GM18873 (cell line): ENCODE measurements around the gene FAM187B.
"Not testable (repeated sequence)": the region's sequence is repeated elsewhere in the genome, so short reads cannot be mapped to it uniquely, and the experiment has no call there.

Experiments
- ATAC-seq: cut with Tn5 transposase; IDR thresholded peaks from one replicate; pipeline ENCODE4 v1.9.1; 2021; ENCODE audit warnings: mild to moderate bottlenecking, moderate library complexity, moderate number of reproducible peaks; ENCODE audit not compliant: unreplicated experiment, low FRiP score

Gene FAM187B

DNA sequence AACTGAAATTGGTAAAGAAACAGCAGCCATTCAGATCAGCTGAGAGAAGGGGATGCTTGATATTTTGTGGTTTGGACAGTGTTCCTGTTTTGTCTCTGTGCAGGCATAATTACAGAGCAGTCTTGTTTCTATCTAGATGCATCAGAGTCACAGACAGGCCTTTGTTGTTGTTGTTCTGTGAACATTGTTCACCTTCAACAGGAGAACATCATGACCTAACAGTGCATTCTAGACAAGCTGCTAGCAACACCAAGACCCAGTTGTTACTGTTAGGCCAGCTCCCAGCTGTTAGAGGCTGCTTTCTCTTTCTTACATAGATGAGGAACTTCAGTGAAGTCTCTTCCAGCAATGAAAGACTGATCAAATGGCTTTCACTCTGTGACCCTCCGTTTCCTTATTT lies 11.8 kb upstream of the FAM187B start:
- no peak for ATAC-seq

DNA sequence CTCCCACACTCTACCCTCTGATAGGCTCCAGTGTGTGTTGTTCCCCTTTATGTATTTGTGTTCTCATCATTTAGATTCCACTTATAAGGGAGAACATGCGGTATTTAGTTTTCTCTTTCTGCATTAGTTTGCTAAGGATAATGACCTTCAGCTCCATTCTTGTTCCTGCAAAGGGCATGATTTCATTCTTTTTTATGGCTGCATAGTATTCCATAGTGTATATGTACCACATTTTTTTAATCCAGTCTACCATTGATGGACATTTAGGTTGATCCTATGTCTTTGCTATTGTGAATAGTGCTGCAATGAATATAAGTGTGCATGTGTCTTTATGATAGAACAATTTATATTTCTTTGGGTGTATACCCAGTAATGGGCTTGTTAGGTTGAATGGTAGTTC lies 11.1 kb upstream of the FAM187B start:
- not testable (repeated sequence) for ATAC-seq

DNA sequence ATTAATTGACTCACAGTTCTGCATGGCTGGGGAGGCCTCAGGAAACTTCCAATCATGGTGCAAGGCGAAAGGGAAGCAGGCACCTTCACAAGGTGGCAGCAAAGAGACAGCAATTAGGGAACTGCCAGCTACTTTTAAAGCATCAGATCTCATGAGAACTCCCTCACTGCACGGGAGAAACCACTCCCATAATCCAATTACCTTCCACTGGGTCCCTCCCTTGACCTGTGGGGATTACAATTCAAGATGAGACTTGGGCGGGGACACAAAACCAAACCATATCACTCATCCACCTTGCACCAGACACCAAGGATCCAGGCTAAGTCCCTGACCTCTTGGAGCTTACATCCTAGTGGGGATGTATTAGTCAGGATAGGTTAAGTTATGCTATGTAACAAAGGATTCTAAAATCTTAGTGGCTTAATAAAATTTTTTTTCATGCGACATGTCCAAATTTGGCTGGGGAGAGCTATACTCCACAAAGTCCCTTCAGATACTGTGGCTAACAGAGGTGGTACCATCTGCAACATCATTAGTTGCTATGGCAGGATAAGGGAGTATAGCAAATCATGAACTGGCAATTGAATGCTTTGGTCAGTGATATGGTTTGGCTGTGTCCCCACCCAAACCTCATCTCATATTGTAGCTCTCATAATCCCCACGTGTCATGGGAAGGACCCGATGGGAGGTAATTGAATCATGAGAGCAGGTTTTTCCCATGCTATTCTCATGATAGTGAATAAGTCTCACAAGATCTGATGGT lies 8.3 kb upstream of the FAM187B start:
- ATAC-seq = no peak

DNA sequence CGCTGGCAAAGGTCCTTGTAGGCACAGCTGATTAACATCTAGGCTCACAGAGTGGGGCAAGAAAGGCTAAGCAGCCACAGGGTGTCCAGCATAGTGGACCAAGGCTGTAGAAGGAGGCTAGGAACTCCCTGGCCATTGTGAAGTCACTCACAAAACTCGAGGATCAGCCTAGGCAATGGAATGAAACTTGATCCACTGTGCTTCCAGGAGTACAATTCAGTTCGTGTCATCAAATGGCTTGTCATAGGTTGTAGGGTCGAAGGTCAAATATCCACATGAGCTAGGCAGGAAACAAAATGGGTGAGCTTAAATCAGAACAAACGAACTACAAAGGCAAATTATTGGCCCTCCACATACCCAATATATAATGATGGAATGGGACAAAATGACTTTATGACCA lies 4.4 kb upstream of the FAM187B start:
- ATAC-seq = no peak

DNA sequence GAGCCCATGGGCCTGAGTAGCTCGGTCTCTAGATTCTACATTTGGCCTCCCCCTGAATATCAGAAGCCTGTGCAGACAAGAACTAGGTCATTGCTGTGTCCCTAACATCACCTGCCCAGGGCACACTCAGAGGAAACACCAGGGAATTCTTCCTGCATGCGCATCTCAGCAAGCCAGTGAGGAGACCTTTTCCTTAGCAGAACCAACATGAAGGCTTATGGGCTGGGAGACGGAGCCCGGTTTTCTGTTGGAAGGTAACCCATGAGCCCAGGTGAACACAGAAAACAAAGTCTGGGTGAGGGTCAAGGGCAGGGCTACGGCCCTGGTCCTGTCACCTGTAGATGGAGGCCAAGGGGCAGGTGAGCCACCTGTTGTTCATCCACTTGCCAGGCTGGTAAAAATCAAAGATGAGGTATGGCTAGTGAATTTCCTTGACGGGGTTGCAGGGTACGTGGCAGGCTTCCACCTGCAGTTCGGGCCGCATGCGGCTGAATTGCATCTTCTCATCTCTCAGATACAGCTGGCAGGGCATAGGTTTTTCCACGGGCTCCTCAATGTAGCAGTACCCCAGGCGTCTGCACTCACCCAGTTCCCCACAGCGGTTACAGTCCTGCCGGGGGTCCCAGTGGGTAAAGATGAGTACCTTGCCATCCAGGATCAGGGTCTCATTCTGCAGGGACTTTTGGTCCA lies 3.6 kb upstream of the FAM187B start:
- no peak for ATAC-seq

DNA sequence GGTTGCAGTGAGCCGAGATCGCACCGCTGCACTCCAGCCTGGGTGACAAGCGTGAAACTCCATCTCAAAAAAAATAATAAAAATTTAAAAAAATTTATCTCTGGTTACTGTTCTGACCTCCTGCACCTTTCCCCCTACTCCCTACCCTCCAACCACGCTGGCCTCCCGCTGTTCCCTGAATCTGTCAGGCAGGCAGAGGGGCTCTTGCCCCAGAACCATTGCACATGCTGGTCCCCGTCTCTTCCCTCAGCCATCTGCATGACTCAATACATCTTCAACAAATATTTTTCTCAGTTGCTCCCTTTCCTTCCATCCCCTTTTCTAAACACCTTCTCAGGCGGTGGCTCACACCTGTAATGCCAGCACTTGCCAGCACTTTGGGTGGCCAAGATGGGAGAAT lies 1.1 kb upstream of the FAM187B start:
- no peak for ATAC-seq

DNA sequence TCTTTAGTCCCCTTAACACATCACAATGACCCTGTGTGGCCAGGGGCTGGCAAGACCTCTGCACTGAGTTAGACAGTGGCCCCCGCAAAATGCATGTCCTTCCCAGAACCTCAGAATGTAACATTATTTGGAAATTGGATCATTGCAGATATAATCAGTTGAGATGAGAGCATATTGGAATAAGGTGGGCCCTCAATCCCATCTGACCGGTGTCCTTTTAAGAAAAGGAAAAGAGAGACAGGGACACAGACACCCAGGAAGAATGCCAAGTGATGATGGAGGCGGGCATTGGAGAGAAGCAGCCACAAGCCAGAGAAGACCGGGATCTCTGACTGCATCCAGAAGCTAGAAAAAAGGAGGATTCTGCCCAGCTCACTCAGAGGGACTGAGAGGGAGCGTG lies 1.8 kb downstream of the FAM187B start:
- ATAC-seq = no peak

DNA sequence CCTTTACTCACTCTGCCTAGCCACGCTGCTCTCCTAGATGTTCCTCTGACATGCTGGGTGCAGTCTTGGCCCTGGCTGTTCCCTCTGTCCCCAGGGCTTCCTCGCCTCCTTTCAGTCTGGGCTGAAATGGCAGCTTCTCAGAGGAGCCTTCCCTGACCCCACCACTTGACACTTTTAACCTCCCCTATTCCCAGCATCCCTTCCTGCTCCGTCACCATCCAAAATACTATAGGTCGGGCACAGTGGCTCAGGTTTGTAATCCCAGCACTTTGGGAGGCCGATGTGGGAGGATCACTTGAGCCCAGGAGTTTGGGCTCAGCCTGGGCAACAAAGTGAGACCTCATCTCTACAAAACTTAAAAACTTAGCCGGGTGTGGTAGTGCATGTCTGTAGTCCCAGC lies 2.6 kb downstream of the FAM187B start:
- ATAC-seq = no peak

DNA sequence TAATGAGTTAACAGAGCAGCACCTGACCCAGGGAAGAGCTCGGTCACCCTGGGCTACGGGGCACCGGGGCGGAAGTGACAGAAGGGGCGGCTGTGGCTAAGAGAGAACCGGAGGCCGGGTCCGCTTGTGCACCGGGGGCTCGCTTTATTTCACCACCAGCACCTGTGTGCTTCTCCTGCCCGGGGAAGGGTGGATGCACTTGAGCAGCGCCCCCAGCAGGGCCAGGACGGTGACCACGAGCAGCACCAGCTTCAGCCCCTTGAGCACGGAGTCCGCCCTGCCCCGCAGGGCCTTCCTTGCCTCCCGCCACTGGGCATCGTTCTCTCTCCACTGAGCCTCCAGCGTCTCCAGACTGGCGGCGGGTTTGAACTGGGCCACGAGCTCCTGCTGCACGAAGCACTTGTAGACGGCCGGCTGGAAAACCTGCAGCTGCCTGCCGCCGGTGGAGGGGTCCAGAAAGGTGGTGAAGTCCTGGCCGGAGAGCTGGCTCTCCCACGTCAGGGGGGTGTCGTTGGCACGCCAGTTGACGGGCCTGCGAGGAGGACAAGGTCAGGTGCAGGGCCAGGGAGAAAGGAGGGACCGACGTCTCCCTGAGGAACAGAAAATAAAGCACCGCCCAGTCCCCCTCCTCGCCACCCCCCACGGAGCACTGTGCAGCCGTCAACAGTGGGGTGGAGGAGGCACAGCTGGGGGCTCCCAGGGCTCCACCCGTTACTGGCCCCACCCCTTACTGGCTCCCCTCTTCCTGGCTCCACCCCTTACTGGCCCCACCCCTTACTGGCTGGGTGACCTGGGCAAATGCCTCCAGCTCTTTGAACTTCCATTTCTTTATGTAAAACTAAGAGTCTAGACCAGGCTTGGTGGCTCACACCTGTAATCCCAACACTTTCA lies 3.6 kb downstream of the FAM187B start:
- ATAC-seq = no peak

DNA sequence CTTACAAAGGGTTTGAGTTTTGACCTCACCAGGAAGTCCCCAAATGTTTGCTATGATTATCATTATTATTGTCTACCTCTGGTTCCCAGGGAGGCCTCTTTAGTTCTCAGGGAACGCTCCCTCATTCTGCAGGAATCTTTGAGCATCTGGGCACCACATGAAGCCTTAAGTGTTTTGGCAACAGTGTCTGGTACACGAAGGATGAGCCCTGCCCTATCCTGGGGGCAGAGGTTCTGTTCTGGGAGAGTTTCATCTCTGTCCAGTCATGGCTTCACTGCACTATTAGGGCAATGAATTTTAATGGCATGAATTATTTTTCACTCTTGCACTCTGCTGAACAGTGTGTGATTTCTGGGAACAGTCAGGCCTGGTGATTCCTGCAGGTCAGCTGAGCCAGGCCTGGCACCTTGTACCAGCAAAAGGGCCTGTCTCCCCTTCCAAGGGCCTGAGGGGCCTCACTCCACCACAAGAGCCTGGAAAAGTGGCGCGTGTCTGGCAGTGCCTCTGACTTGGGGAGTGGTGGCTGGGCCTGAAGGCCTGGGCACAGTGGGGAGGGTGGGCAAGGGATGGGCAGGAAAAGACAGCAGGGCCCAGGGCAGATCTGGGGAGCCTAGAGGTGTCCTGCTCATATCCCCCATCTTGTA lies 4.6 kb downstream of the FAM187B start:
- no peak for ATAC-seq

DNA sequence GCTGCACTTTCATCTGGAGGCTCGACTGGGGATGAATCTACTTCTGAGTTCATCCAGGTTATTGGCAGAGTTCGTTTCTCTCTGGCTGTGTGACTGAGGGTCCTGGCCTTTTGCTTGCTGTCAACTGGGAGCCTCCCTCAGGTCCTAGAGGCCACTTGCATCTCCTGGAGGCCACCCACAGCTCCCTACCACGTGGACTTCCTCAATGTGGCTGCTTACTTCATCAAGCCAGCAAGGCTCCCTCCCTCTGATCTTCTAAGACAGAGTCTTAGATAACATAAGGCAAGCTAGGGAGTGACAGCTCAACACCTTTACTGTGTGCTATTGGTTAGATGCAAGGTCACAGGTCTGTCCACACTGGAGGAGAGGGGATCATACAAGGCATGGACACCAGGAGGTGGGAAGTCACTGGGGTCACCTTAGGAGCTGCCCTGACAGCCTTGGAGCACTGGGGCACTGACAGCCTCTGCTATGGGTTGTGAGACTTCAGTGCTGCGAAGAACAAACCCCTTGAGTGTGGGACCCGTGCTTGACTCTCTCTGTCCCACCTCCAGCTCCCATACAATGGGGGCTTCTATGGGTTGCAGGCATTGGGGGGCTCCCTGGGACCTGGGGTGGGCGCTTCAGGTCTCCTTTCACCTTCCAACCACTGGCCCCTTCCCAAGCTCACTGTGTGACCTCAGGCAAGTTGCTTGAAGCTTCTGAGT lies 5.3 kb downstream of the FAM187B start:
- ATAC-seq = no peak

DNA sequence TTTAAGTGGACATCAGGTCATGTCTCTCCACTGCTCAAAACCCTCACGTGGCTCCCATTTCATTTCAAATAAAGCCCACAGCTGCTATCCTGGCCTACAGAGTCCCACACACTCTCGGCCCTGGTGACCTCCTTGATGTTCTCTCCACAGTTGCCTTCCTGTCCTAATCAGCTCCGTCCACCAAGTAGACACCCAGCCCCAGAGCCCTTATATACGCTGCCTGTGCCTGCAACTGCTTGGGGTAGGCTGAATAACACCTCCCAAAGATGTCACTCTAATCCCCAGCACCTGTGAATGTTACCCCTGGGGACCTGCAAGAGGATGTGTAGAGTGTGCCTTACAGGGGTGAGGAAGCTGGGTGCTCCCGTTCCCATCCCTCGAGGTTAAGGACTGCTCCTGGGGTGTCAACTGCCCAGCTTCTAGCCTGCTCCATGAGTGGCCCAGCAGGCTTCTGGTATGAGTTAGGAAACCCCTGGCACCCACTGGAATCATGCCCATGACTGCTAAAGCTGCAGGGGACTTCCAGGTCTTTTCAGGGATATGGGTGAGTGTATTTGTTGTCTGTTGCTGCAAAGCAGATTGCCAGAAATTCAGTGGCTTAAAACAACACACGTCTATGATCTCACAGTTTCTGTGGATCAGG lies 6.0 kb downstream of the FAM187B start:
- no peak for ATAC-seq

DNA sequence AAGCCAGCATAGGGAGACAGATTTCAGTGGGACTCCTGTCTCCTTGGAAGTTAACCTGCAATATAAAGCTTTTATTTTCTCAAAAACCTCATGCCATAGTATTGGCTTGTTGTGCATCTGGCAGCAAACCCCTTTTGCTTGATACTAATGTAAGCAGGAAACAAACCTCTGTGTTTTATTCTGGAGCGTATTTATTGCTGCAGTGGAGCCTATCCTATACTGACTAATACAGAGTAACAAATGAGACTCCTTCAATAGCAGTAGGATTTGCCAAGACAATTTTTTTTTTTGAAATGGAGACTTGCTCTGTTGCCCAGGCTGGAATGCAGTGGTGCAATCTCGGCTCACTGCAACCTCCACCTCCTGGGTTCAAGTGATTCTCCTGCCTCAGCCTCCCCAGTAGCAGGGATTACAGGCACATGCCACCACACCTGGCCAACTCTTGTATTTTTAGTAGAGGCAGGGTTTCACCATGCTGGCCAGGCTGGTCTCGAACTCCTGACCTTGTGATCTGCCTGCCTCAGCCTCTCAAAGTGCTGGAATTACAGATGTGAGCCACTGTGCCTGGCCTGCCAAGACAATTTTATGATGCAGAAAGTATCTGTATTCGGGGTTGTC lies 7.5 kb downstream of the FAM187B start:
- ATAC-seq = not testable (repeated sequence)

DNA sequence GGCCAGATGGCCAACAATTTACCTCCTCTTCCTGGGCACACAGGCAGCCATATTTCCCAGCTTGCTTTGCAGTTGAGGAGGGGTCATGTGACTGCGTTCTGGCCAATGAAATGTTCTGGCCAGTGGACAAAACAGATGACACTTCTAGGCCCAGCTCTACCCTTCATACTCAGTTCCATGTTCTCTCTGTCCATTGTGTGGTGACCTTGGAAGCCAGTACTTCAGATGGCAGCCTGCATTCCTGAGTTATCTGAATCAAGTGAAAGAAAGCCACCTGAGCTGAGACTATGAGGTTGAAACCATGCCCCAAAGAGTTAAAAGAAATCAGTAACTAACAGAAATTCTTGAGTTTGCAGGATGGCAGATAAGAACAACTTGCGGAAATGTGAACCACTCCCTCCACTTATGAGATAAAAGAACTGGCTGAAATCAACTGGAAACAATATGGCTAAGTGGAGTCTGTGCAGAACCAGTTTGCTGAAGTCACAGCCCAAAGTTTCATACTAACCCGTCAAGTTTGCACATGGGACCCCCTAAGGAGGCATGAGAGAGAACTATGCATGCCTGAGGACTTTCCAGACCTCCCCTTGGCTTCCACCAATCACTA lies 8.1 kb downstream of the FAM187B start:
- ATAC-seq = no peak

DNA sequence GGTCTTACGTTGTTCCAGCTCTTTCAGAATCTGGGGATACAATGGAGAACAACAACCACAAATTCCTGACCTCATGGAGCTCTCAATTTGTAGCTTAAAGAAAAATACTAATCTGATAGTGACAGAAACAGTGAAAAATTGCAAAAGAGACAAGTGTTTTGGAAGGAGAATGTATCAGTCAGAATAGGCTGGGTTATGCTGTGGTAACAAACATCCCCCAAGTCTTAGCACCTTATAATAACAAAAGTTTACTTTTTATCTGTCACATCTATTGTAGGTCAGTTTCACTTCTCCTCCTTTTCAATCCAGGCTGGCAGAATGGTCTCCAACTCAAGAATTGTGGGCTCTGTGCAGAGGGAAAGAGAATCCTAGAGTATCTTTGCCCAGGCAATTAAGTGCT lies 9.5 kb downstream of the FAM187B start:
- ATAC-seq = no peak

DNA sequence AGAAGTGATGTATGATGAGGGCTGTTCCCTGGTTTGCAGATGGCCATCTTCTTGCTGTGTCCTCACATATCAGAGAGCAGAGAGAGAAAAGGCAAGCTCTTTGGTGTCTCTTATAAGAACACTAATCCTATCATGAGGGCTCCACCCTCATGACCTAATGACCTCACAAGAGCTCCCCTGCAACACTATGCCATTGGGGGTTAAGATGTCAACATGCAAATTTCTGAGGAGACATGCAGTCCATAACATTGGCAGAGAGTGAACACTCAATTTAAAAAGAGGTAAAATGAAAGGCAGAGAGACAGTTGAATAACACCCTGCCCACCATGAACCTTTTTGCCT lies 10.9 kb downstream of the FAM187B start:
- no peak for ATAC-seq

DNA sequence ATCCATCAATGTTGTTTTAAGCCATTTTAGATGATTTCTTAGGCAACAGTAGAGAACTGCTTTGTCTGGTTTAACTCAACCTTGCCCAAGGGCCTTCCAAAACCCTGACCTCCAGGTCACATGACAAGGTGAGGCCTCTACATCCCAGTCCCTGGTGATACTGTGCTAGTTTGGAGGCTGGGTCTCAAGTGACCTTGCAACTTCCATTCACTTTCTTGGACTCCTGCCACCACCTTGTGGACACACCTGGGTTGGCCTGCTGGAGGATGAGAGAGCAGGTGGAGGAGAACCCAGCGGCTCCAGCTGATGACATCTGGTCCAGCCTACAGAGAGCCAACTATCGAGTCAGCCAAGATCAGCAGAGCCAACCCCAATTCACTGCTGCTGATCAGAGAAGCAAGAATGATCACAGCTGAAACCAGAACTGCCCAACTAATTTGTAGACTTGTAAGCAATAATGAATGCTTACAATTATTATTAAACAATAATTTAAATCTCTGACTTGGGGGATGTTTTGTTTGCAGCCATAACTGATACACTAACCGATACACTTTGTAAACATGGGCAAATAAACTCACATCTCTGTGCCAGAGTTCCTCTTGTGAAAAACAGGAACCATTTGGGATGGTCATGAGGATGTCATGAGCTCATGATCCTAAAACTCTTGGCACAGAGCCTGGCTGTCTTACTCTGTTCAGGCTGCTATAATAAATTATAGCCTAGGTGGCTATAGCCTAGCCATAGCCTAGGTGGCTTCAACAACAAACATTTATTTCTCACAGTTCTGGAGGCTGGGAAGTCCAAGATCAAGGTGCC lies 11.5 kb downstream of the FAM187B start:
- ATAC-seq = no peak
